HG03025 (cell line): ENCODE results near the gene CFAP119.

ENCODE experiments used
- ATAC-seq: cut with Tn5 transposase; IDR thresholded peaks from one replicate; pipeline ENCODE4 v1.9.1; 2021; ENCODE audit warnings: mild to moderate bottlenecking, moderate library complexity; ENCODE audit not compliant: unreplicated experiment, low FRiP score

The CFAP119 gene

GRCh38 chr16:30782486-30783279 is 20.8 kb upstream of the CFAP119 start:
- no peak for ATAC-seq

DNA sequence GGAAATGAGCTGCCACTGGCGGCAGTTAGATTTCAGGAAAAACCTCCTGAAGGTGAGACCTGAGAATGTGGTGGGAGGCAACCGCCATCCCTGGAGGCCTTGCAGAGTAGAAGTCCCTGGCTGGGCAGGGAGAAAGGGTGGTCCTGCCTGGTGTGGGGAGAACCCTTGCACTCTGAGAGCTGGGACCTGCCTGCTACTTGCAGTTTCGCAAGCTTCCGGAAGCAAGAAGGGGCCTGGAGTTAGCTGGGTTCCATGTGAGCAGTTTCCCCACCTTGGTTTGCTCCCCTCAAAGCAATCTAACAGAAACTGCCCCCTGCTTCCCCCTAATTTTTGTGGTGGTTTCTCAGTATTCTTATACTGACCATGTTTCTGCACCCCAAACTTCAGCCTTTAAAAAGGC is 18.7 kb upstream of the CFAP119 start:
- no peak for ATAC-seq

DNA sequence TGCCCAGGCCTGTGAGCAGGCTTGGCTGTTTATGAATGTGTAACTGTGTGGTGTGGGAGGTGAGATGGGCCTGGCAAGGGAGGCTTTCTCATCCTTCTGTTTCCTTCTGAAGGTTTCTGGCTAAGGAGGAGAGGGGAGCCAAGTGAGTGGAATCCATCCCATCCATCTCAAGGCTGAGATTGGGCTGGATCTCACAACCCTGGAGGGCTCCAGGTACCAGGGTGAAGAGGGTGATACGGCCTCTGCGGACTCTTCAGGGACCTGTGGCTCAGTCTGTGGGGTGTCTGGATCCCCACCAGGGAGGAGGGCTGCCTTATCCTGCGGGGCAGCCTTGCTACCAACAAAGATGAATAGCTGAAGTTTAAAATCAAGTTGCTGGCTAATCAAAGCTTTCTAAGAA is 18.2 kb upstream of the CFAP119 start:
- ATAC-seq = no peak

DNA sequence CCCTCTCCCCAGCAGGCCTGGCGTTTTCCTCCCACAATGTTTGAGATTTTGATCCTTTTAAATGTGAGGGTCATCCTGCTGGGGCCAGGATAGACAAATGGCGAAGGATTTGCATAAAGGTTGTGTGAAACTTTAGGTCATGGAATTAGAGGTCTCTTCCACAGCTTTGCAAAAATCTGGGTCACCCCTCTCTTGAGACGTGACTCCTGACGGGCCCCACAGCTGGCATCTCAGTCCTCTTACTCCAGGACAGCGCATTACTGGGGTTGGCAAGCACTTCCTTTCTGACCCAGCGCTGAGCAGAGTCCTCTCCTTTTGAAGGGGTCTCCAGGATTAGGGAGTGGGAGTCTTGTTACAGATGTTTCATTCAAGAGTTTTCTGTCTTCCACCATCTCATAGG is 17.7 kb upstream of the CFAP119 start:
- no peak for ATAC-seq

DNA sequence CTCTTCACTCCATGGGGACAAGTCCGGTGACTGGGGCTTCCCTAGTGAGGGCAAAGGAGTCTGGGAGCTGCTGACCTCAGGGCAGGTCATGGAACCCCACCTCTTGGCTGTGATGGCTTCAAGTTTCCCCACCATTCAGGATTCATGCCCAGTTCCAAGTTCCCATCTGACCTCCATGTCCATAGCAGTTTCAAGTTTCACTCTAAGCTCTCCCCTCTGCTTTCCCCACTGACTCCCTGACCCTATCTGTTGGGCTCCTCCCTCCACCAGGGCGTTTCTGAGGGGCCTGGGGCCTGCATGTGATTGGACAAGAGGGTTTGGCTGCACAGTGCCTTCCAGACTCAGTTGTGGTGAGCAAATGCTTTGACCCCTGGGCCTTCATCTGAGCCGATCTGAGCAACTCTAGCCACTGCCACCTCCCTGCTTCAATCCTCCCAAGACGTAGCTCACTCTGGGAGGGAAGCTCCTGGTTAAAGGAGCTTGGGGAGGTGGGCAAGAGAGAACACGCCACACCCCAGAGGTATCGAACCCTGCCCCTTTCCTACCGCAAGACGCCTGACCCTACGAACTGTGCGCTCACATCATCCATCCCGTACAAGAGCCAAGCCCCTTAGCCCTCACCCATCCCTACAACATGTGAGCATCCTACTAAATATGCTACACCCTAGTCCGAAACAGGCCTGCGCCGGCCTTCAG is 16.8 kb upstream of the CFAP119 start:
- no peak for ATAC-seq

- no peak for ATAC-seq
These were observed 15.9 kb upstream of the CFAP119 start for GRCh38 chr16:30777591-30778297.

GRCh38 chr16:30775392-30776188 is 13.7 kb upstream of the CFAP119 start:
- no peak for ATAC-seq

DNA sequence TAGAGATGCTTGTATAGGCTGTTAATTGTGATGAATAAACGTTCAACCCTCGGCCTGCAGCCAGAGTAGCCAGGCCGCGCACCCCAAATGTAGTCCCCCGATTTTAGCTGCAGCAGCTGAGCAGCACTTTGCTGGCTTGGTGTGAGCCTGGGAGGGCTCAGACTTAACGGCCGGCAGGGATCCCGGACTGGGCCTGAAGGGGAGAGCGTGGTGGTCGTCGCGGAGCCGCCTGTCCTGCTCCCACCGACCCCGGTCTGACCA is 13.2 kb upstream of the CFAP119 start:
- no peak for ATAC-seq

DNA sequence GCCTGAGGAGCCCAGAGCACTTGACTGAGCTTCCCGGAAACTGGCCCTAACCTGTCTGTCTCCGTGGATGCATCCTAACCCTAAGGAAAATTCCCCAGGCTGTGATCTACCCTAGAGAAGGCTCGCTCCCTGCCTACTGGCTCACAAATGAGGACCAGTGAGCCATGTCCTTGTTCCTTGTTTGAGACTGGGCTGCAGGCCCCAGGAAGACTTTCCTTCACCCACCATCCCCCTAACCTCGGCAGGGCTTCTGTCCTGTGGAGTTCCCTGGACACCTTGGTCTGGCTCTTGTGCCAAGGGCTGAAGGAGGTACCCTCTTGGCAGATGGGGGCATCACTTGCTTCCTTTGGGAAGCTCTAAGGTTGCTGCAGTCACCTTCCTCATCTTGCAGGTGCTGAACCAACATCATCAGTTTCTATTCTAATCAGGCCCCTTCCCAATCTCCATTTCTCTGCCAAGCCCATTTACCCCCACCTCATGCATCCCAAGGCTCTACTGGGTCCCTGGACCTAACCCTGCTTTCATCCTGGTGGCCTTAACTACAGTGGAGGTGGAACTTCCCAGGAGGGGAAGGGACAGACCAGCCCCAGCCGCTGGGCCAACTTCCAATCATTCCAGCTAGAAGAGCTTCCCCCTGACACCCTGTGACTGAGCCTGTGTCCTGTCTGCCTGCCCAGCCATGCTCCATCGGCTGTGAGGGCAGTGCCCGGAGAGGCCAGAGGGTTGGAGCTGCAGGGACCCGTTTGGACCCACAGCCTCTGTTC is 12.7 kb upstream of the CFAP119 start:
- no peak for ATAC-seq

DNA sequence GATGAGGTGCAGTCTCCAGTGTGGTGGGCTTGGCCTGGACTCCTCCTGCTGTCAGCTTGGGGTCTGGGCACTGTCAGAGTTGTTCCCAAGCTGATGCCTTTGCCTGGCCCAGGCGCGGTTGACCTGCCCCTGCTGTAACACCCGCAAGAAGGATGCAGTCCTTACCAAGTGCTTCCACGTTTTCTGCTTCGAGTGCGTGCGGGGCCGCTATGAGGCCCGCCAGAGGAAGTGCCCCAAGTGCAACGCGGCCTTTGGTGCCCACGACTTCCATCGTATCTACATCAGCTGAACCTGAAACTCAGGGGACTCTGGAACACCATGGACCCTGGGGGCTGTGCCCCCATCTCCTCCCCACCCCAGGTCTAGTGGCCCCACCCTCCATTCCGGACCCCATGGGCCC is 12.0 kb upstream of the CFAP119 start:
- ATAC-seq = no peak

DNA sequence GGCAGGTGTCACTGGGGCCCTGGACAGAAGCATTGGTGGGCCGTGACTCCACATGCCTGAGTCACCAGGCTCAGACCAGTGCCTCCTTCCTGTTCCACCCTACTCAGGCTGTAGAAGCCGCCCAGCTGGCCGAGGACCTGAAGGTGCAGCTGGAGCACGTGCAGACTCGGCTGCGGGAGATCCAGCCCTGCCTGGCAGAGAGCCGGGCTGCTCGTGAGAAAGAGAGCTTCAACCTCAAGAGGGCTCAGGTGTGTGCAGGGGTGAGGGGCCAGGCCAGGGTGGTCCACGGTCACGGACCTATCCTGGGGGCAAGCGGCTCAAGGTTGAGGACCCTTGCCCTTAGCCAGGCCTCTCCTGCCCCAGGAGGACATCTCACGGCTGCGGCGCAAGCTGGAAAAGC is 9.9 kb upstream of the CFAP119 start:
- no peak for ATAC-seq

DNA sequence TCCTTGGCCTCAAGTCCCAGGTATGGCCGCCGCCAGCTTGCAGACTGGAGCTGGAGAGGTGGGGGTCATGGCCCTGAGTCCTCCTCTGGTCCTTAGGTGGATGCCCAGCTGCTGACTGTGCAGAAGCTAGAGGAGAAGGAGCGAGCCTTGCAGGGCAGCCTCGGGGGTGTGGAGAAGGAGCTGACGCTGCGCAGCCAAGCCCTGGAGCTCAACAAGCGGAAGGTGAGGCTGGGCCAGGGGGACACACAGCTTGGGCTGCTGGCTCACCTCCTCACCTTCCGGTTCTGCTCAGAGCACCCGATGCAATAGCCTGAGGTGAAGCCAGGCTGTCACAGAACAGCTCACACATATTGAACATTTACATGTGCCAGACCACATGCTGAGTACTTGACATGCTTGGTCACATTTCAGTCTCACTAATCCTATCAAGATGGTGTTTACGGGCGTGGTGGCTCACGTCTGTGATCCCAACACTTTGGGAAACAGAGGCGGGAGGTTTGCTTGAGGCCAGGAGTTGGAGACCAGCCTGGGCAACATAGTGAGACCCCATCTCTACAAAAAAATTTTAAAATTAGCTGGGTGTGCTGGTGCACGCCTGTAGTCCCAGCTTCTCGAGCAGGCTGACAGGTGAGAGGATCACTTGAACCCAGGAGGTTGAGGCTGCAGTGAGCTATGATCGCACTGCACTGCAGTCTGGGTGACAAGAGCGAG is 7.7 kb upstream of the CFAP119 start:
- no peak for ATAC-seq

DNA sequence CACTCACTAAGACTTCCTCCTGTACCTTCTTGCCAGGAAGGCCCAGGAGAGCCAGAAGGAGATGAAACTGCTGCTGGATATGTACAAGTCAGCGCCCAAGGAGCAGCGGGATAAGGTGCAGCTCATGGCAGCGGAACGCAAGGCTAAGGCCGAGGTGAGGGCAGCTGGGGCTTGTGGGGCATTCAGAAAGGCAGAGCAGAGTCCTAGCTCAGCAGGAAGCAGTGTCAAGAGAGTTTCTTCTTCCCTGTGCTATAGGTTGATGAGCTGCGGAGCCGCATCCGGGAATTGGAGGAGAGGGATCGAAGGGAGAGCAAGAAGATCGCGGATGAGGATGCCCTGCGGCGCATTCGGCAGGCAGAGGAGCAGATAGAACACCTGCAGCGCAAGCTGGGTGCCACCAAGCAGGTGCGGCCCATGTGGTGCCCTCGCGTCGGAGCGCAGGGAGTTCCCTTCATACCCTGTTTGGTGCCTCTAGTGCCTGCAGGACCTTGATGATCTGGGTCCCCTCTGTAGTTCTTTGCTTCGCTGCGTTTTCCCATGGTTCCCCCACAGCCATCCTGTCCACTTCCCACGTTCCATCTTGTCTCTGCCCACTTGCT is 6.8 kb upstream of the CFAP119 start:
- ATAC-seq = no peak

DNA sequence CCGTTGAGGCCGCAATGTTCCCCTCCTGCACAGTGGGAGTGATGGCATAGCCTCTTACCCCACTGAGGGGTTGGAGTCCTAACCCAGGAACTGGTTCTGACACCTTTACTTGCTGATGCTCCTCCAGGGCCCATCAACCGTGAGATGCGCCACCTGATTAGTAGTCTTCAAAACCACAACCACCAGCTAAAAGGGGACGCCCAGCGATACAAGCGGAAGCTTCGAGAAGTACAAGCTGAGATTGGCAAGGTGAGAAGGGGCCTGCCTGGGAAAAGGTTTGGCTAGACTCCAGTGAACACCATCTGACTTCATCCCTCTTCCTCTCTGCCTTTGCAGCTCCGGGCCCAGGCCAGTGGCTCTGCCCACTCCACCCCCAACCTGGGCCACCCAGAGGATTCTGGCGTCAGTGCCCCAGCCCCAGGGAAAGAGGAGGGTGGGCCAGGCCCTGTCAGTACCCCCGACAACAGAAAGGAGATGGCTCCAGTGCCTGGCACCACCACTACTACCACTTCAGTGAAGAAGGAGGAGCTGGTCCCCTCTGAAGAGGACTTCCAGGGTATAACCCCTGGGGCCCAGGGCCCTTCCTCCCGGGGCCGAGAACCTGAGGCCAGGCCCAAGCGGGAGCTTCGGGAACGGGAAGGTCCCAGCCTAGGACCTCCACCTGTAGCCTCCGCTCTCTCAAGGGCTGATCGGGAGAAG is 6.1 kb upstream of the CFAP119 start:
- no peak for ATAC-seq

GRCh38 chr16:30766933-30767284 is 5.0 kb upstream of the CFAP119 start:
- ATAC-seq = no peak

- no peak for ATAC-seq
These were observed 4.5 kb upstream of the CFAP119 start for GRCh38 chr16:30766206-30766932.

GRCh38 chr16:30764816-30765465 is 3.1 kb upstream of the CFAP119 start:
- ATAC-seq = no peak

DNA sequence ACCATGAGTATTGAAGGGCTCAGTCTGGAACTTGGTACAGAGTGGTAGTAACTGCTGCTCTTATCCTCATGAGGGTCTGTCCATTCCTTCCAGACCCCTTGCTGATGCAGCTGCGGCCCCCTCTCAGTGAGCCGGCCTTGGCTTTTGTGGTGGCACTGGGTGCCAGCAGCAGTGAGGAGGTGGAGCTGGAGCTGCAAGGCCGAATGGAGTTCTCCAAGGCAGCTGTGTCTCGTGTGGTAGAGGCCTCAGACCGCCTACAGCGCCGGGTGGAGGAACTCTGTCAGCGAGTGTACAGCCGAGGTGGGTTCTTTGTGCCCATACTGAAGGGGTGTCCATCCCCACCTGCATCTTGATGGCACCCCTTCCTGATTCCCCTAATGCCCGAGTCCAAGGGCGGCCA is 2.2 kb upstream of the CFAP119 start:
- ATAC-seq = no peak
